Thoracic aorta (tissue), 2 donors: ENCODE results near the gene ANTXR2. TPM values are rescaled to one million over a fixed set of nuclear protein-coding genes. Genes with fewer than 3 reads are reported as not detected.

Experiments used
- ATAC-seq: fragments of 150-250 bp; one replicate; pipeline ENCODE4 v1.8.0; 2017; ENCODE audit warnings: low read depth; ENCODE audit not compliant: insufficient number of reproducible peaks, low FRiP score
- DNase-seq: peaks from one replicate; pipeline ENCODE4 v3.0.0-alpha.2; 2020; ENCODE audit warnings: low spot score
- H3K27ac ChIP-seq, 2 donors: fragments of 200-600 bp; sonication (generic); 1 replicate in 1 of 2; 2 replicates in 1 of 2; pipeline ENCODE4 v1.5.1; 2016; ENCODE audit warnings: mild to moderate bottlenecking in 2 of 2, moderate library complexity in 2 of 2
- H3K27me3 ChIP-seq: fragments of 200-600 bp; sonication (generic); replicated peaks from 2 replicates; pipeline ENCODE4 v1.6.0; 2016; ENCODE audit warnings: mild to moderate bottlenecking; ENCODE audit not compliant: insufficient read depth
- H3K36me3 ChIP-seq: fragments of 200-600 bp; sonication (generic); one replicate; pipeline ENCODE4 v1.5.1; 2016
- H3K4me1 ChIP-seq, 2 donors: fragments of 200-600 bp; sonication (generic); 1 replicate in 1 of 2; 2 replicates in 1 of 2; pipeline versions ENCODE4 v1.5.1 to v1.6.0; 2016; ENCODE audit warnings: low read depth in 2 of 2, mild to moderate bottlenecking in 1 of 2; ENCODE audit not compliant: control insufficient read depth in 1 of 2
- H3K4me3 ChIP-seq: fragments of 200-600 bp; sonication (generic); 2 replicates; pipeline ENCODE4 v1.5.1; 2016; ENCODE audit warnings: mild to moderate bottlenecking
- H3K9me3 ChIP-seq: fragments of 200-600 bp; sonication (generic); 2 replicates; pipeline ENCODE4 v1.5.1; 2016
- total RNA-seq, 2 donors: library from RNA; depleted of rRNA; stranded (reverse); fragments of >200 nt; gene quantifications; one replicate each; pipeline versions ENCODE4 v1.1.0 to v1.2.3, GENCODE V29; 2016
- TF ChIP-seq, protein P1 (sequence below): fragments of 200-600 bp; sonication (generic); IDR thresholded peaks from one replicate; pipeline ENCODE4 v1.5.1; 2019; ENCODE audit warnings: antibody characterized with exemption

The ANTXR2 gene
- total RNA-seq, 2 donors from 2014 or later: 48.3 to 63.8 TPM

DNA sequence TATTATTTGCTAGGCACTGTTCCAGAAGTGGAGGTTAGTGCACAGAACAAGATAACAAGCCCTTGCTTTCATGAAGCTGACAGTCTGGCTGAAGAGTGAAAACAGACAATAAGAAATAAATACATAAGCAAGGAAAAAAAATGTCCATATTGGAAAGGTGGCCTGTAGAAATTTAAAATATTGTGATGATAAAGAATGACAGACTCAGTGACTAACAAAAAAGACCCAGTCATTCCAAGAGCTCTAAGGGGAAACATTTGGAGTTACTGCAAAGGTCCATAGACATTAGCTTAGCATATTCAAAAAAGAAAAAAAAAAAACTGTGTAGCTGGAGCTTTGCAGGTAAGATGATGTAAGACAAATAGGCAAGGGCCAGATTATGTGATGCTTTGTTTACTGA lies 1.0 kb upstream of the ANTXR2 start:
- TF ChIP-seq, protein P1, sequence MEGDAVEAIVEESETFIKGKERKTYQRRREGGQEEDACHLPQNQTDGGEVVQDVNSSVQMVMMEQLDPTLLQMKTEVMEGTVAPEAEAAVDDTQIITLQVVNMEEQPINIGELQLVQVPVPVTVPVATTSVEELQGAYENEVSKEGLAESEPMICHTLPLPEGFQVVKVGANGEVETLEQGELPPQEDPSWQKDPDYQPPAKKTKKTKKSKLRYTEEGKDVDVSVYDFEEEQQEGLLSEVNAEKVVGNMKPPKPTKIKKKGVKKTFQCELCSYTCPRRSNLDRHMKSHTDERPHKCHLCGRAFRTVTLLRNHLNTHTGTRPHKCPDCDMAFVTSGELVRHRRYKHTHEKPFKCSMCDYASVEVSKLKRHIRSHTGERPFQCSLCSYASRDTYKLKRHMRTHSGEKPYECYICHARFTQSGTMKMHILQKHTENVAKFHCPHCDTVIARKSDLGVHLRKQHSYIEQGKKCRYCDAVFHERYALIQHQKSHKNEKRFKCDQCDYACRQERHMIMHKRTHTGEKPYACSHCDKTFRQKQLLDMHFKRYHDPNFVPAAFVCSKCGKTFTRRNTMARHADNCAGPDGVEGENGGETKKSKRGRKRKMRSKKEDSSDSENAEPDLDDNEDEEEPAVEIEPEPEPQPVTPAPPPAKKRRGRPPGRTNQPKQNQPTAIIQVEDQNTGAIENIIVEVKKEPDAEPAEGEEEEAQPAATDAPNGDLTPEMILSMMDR: no peak
- H3K27me3 ChIP-seq: no peaks in the 10 kb centered on the region
- peaks cover 17 to 33% of the 10 kb centered on the region in 2 donors for H3K4me1 ChIP-seq
- H3K9me3 ChIP-seq: no peaks in the 10 kb centered on the region
- no peaks in the 10 kb centered on the region for H3K36me3 ChIP-seq
- no peak for DNase-seq
- ATAC-seq: no peak
- no peak overlapping the region for H3K4me3 ChIP-seq
- peak overlapping the region in 1 of 2 donors; percentile 84 for H3K27ac ChIP-seq

DNA sequence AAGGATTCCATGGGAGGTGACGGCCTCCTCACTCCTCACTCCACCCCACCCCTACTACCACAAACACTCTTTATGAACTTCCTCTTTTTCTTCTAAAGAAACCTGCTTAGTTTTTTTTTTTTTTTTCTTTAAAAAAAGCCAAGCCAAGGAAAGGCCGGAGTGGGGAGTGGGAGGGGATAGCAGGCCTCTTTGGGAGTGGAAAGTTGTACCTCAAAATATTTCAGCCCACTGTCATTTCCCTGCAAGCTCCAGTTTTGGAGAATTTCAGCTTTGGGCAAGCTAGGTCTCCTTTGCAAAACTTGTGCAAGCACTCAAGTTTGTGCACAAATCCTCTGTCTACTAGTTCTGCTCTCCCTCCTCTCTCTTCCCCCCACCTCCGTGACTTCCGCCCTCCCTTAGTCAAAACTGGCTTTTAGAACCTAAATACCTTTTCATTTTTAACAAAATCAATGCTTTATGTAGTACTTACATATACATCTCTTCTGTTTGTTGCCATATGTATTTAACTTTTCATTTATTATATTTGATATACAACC lies 512 bp upstream of the ANTXR2 start:
- H3K4me1 ChIP-seq: peaks cover 17 to 33% of the 10 kb centered on the region in 2 donors
- DNase-seq: no peak
- H3K4me3 ChIP-seq: peak overlapping the region; percentile 81
- TF ChIP-seq, protein P1: no peak
- H3K36me3 ChIP-seq: no peaks in the 10 kb centered on the region
- peak overlapping the region; percentile 84 to 86 for H3K27ac ChIP-seq
- H3K9me3 ChIP-seq: no peaks in the 10 kb centered on the region
- no peaks in the 10 kb centered on the region for H3K27me3 ChIP-seq
- no peak for ATAC-seq

DNA sequence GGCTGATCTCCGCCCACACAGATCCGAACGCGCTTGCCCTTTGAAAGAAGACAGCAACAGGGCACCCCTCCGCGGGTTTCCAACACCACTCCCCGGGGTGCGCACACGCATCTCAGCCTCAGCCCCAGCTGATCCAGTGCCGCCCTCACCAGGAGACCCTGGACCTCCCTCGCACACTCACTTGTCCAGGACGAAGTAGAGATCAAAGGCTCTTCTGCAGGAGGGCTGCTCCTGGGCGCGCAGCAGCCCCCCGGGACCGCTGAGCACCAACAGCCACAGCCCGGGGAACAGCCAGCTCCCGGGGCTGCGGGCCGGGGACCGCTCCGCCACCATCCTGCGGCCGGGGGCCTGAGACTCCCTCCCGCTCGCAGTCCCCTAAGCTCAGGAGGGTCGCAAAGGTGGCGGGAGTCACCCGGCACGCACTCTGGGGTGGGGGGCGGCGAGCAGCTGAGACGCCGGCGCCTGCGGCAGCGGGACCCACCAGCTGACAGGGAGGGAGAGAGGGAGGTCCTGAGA lies 743 bp downstream of the ANTXR2 start:
- peak; percentile 4 for DNase-seq
- ATAC-seq: peak; percentile 23
- Histone ChIP-seq H3K36me3 (peaks cover 4% of the 10 kb centered on the region), H3K27me3 (no peaks in the 10 kb centered on the region), H3K4me1 (peaks cover 17 to 33% of the 10 kb centered on the region in 2 donors), H3K27ac (peak overlapping the region; percentile 84 to 86), H3K4me3 (peak overlapping the region; percentile 81), H3K9me3 (no peaks in the 10 kb centered on the region)
- TF ChIP-seq, protein P1: no peak

DNA sequence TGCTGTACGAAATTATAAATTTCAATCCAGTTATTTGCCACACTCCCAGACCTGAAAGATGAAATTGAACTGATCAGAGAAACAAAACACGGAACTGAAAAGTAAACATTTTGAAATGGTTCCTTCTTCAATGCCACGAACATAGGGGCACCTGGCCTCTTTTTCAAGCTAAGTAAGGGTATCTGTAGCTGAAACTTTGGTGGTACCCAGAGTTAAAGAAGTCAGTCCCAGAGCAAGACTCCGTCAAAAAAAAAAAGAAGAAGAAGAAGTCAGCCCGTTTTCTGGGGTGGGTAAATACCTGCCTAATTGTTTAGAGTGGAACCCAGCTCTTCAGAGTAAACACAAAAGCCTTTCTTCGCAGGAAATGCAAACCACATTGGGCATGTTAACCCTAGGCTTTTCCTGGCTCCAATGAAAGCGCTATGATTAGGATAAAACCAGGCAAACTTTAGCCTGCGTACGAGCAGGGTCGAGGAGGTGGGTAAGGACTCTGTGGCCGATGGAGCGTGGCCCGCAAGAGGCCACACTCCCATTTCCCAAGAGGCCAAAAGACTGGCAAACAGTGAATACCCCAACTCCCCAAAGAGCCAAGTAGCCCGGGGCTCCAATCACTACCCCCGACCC lies 1.3 kb downstream of the ANTXR2 start:
- TF ChIP-seq, protein P1: no peak
- Histone ChIP-seq H3K4me3 (peak overlapping the region; percentile 81), H3K4me1 (peaks cover 17 to 33% of the 10 kb centered on the region in 2 donors), H3K36me3 (peaks cover 10% of the 10 kb centered on the region), H3K27me3 (no peaks in the 10 kb centered on the region), H3K9me3 (no peaks in the 10 kb centered on the region), H3K27ac (peak overlapping the region in 1 of 2 donors; percentile 84)
- no peak for DNase-seq
- ATAC-seq: no peak

DNA sequence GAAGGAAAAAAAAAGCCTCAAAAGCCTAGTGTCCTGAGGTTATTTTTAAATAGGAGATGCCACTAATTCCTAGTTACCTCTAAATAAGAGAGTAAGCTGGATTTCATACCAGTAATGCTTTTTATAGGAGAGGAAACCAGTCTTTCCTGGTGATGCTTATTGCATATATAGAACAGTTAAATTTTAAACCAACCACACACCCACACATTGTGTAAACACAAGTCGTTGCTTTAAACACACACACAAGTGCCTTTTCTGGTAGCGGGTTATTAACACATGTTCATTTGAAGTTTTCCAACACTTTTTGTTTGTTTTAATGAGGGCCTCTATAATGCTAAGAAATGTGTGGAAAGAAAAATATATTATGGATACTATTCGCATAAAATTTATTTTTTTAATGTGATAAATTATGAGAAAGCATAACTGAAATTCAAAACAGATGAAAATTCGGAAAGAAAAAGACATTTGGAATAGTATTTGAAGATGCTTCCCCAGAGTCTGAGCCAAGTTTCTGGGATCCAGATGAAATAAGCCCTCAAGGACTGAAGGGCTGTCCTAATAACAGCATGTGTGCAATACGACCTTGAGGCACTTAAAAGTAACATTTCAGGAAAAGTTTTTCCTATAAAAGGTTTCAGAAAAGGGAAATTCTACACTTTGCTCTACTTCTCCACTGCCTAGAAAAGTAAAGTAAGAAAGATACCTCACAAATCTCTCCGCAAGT lies 2.0 kb downstream of the ANTXR2 start:
- H3K4me1 ChIP-seq: peaks cover 17 to 33% of the 10 kb centered on the region in 2 donors
- ATAC-seq (no peak), DNase-seq (no peak)
- H3K9me3 ChIP-seq: no peaks in the 10 kb centered on the region
- H3K36me3 ChIP-seq: peaks cover 12% of the 10 kb centered on the region
- H3K4me3 ChIP-seq: peak overlapping the region; percentile 81
- TF ChIP-seq, protein P1: no peak
- H3K27ac ChIP-seq: no peak overlapping the region
- no peaks in the 10 kb centered on the region for H3K27me3 ChIP-seq
